Neural progenitor cell (in vitro differentiated cells): ENCODE results near the gene CDH12. TPM values are rescaled to one million over a fixed set of nuclear protein-coding genes. Genes with fewer than 3 reads are reported as not detected.

Experiments
- DNase-seq: peaks from one replicate; pipeline ENCODE4 v3.0.0-alpha.2; 2016; ENCODE audit warnings: low spot score
- H2AFZ ChIP-seq: fragments of 200-600 bp; sonication (generic); replicated peaks from 2 replicates; pipeline ENCODE4 v1.6.1; 2016; ENCODE audit warnings: antibody characterized with exemption
- H3F3A ChIP-seq: fragments of 200-600 bp; sonication (generic); 2 replicates; pipeline ENCODE4 v1.6.1; 2016; ENCODE audit warnings: antibody characterized with exemption, low read depth
- H3K27ac ChIP-seq: fragments of 200-600 bp; sonication (generic); 2 replicates; pipeline ENCODE4 v1.5.1; 2016; ENCODE audit warnings: mild to moderate bottlenecking
- H3K27me3 ChIP-seq: fragments of 200-600 bp; sonication (generic); 2 replicates; pipeline ENCODE4 v1.6.1; 2016; ENCODE audit warnings: mild to moderate bottlenecking, moderate library complexity
- H3K36me3 ChIP-seq: fragments of 200-600 bp; sonication (generic); 2 replicates; pipeline ENCODE4 v1.5.1; 2016
- H3K4me1 ChIP-seq: fragments of 200-600 bp; sonication (generic); 2 replicates; pipeline ENCODE4 v1.6.1; 2016; ENCODE audit warnings: mixed run types
- H3K4me2 ChIP-seq: fragments of 200-600 bp; sonication (generic); 2 replicates; pipeline ENCODE4 v1.6.1; 2016
- H3K4me3 ChIP-seq: fragments of 200-600 bp; sonication (generic); 2 replicates; pipeline ENCODE4 v1.5.1; 2016
- H3K79me2 ChIP-seq: fragments of 200-600 bp; sonication (generic); 2 replicates; pipeline ENCODE4 v1.6.1; 2016; ENCODE audit warnings: low read depth
- H3K9ac ChIP-seq: fragments of 200-600 bp; sonication (generic); 2 replicates; pipeline ENCODE4 v1.6.1; 2016
- H3K9me3 ChIP-seq: fragments of 200-600 bp; sonication (generic); 2 replicates; pipeline ENCODE4 v1.5.1; 2016; ENCODE audit warnings: low read depth
- H4K20me1 ChIP-seq: fragments of 200-600 bp; sonication (generic); 2 replicates; pipeline ENCODE4 v1.6.1; 2016; ENCODE audit warnings: low read depth
- H3K27ac Mint-ChIP-seq: 3 replicates; pipeline ENCODE4 v1.8.0; 2021; ENCODE audit warnings: mixed read lengths
- H3K27me3 Mint-ChIP-seq: 2 replicates; pipeline ENCODE4 v1.8.0; 2022; ENCODE audit warnings: low read depth, mild to moderate bottlenecking, inconsistent platforms, moderate library complexity, mixed read lengths; ENCODE audit not compliant: insufficient read depth
- H3K36me3 Mint-ChIP-seq: 3 replicates; pipeline ENCODE4 v1.8.0; 2021; ENCODE audit warnings: mixed read lengths
- H3K4me1 Mint-ChIP-seq: 3 replicates; pipeline ENCODE4 v1.8.0; 2021; ENCODE audit warnings: mixed read lengths
- H3K4me3 Mint-ChIP-seq: 3 replicates; pipeline ENCODE4 v1.8.0; 2021; ENCODE audit warnings: mild to moderate bottlenecking, moderate library complexity, mixed read lengths
- H3K9me3 Mint-ChIP-seq: 3 replicates; pipeline ENCODE4 v1.8.0; 2020; ENCODE audit warnings: mixed read lengths
- EZH2 ChIP-seq: fragments of 200-600 bp; sonication (generic); IDR thresholded peaks from 2 replicates; pipeline ENCODE4 v1.6.1; 2017; ENCODE audit warnings: antibody characterized with exemption, mild to moderate bottlenecking, moderate library complexity
- EZH2phosphoT487 ChIP-seq: fragments of 200-600 bp; sonication (generic); IDR thresholded peaks from 2 replicates; pipeline ENCODE4 v1.6.1; 2017; ENCODE audit warnings: antibody characterized with exemption
- total RNA-seq: library from RNA; depleted of rRNA; stranded (reverse); fragments of >200 nt; gene quantifications from 2 replicates; pipeline ENCODE4 v1.2.3, GENCODE V29; 2015; ENCODE audit warnings: low replicate concordance
- TF ChIP-seq, protein P1 (sequence below): fragments of 200-600 bp; sonication (generic); IDR thresholded peaks from 2 replicates; pipeline ENCODE4 v1.5.1; 2017; ENCODE audit warnings: antibody characterized with exemption, mild to moderate bottlenecking

Gene CDH12
- total RNA-seq, 1 donor from 2014 or later, result not detected

DNA sequence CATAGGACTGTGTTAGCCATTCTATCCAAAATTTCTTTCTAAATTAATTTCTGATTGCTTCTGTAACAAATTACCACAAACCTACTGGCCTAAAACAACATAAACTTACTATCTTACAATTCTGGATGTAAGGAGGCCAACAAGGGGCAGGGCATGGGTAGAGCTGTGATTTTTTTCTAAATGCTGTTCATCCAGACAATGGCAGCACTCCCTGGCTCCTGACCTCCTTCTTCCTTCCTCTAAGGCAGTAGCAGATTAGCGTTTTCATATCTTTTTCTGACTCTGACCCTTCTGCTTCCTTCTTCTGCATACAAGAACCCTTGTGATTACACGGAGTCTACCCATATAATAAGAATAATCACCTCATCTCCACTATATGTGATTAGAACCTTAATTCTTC is 1005.8 kb downstream of the CDH12 start:
- Histone ChIP-seq H2AFZ (no peak overlapping the region), H4K20me1 (no peaks in the 10 kb centered on the region), H3K27me3 (no peaks in the 10 kb centered on the region), H3K4me2 (no peak overlapping the region), H3K79me2 (no peaks in the 10 kb centered on the region), H3K36me3 (no peaks in the 10 kb centered on the region), H3K9ac (no peak overlapping the region), H3K4me3 (no peak overlapping the region), H3K27ac (no peak overlapping the region), H3F3A (no peaks in the 10 kb centered on the region), H3K9me3 (no peaks in the 10 kb centered on the region), H3K4me1 (peaks cover 4% of the 10 kb centered on the region)
- Mint-ChIP-seq H3K36me3 (no peaks in the 10 kb centered on the region), H3K4me1 (no peaks in the 10 kb centered on the region), H3K27ac (no peak overlapping the region), H3K9me3 (no peaks in the 10 kb centered on the region), H3K27me3 (no peaks in the 10 kb centered on the region), H3K4me3 (no peak overlapping the region)
- TF ChIP-seq EZH2 (no peak), EZH2phosphoT487 (no peak)
- TF ChIP-seq, protein P1, sequence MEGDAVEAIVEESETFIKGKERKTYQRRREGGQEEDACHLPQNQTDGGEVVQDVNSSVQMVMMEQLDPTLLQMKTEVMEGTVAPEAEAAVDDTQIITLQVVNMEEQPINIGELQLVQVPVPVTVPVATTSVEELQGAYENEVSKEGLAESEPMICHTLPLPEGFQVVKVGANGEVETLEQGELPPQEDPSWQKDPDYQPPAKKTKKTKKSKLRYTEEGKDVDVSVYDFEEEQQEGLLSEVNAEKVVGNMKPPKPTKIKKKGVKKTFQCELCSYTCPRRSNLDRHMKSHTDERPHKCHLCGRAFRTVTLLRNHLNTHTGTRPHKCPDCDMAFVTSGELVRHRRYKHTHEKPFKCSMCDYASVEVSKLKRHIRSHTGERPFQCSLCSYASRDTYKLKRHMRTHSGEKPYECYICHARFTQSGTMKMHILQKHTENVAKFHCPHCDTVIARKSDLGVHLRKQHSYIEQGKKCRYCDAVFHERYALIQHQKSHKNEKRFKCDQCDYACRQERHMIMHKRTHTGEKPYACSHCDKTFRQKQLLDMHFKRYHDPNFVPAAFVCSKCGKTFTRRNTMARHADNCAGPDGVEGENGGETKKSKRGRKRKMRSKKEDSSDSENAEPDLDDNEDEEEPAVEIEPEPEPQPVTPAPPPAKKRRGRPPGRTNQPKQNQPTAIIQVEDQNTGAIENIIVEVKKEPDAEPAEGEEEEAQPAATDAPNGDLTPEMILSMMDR, result no peak
- DNase-seq, result no peak

DNA sequence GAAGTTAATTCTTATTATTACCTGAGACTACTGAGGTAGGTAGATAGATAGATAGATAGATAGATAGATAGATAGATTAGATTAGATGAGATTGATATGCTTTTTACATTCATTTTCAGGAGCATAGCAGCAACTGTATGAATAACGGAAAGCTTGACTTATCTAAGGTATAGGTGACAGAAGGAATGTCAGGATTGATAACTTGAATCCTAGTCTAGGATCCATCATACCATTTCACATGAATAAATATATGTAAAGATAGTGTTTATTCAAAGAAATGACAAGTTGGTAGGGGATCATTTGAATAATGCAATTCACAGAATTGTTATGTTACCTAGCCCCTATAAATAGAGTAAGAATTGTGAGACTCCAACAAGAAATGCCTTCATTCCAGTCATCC is 1008.2 kb downstream of the CDH12 start:
- Histone ChIP-seq H3F3A (no peaks in the 10 kb centered on the region), H3K9me3 (no peaks in the 10 kb centered on the region), H3K79me2 (no peaks in the 10 kb centered on the region), H2AFZ (no peak overlapping the region), H3K4me2 (no peak overlapping the region), H3K4me3 (no peak overlapping the region), H3K9ac (no peak overlapping the region), H3K27me3 (no peaks in the 10 kb centered on the region), H3K4me1 (peaks cover 4% of the 10 kb centered on the region), H4K20me1 (no peaks in the 10 kb centered on the region), H3K27ac (no peak overlapping the region), H3K36me3 (no peaks in the 10 kb centered on the region)
- Mint-ChIP-seq H3K27ac (no peak overlapping the region), H3K27me3 (no peaks in the 10 kb centered on the region), H3K9me3 (no peaks in the 10 kb centered on the region), H3K36me3 (no peaks in the 10 kb centered on the region), H3K4me1 (no peaks in the 10 kb centered on the region), H3K4me3 (no peak overlapping the region)
- TF ChIP-seq EZH2 (no peak), EZH2phosphoT487 (no peak)
- TF ChIP-seq, protein P1, result no peak
- DNase-seq, result no peak

DNA sequence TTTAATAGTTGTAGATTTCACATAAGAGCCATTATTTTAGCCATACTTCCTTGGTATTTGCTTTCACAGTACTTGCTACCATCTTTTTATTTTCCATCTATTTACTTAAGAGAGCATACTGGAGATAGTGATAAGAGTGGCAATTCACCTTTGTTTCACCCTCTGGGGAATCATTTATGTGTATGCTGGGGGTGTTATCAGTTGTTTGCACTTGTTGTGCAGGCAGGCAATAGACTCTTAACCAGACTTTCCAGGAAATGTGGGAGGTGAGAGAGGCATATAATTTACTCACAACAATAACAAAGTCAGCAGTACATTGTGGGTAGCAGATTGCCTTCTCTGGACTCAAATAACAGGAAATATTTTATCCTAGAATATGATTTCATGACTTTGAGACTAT is 1018.3 kb downstream of the CDH12 start:
- H3K27me3 Mint-ChIP-seq, result no peaks in the 10 kb centered on the region
- H3K4me3 Mint-ChIP-seq, result no peak overlapping the region
- Histone ChIP-seq H3K27ac (no peak overlapping the region), H3K4me1 (no peaks in the 10 kb centered on the region), H3K4me3 (no peak overlapping the region), H3K79me2 (no peaks in the 10 kb centered on the region), H3K4me2 (no peak overlapping the region), H3K9ac (no peak overlapping the region), H3K36me3 (no peaks in the 10 kb centered on the region), H3K9me3 (no peaks in the 10 kb centered on the region), H4K20me1 (no peaks in the 10 kb centered on the region), H3K27me3 (no peaks in the 10 kb centered on the region), H3F3A (no peaks in the 10 kb centered on the region), H2AFZ (no peak overlapping the region)
- H3K4me1 Mint-ChIP-seq, result no peaks in the 10 kb centered on the region
- no peaks in the 10 kb centered on the region for H3K9me3 Mint-ChIP-seq
- TF ChIP-seq EZH2phosphoT487, result no peak
- TF ChIP-seq, protein P1, result no peak
- TF ChIP-seq EZH2, result no peak
- H3K36me3 Mint-ChIP-seq, result no peaks in the 10 kb centered on the region
- H3K27ac Mint-ChIP-seq, result no peak overlapping the region
- DNase-seq, result no peak
